A549 (cell line): ENCODE results near the gene RPL22.

Experiments used
- CEBPB ChIP-seq, 2 experiments: fragments of >200 bp in 1 of 2; sonication (Bioruptor Twin) in 1 of 2; formaldehyde crosslinking in 1 of 2; IDR thresholded peaks; 2 replicates each; pipeline ENCODE4 v1.6.1; 2012 to 2016
- CHD4 ChIP-seq: fragments of 200-600 bp; sonication (generic); IDR thresholded peaks from 2 replicates; pipeline ENCODE4 v1.6.1; 2016; ENCODE audit warnings: antibody characterized with exemption, mild to moderate bottlenecking, borderline replicate concordance
- CTCF ChIP-seq: fragments of >200 bp; sonication (Bioruptor Twin); formaldehyde crosslinking; IDR thresholded peaks from 3 replicates; pipeline ENCODE4 v1.5.1; 2016
- EHF ChIP-seq: fragments of 250-450 bp; sonication (Bioruptor Pico); IDR thresholded peaks from 2 replicates; pipeline ENCODE4 v1.5.0; 2020; ENCODE audit warnings: mild to moderate bottlenecking
- ESRRA ChIP-seq: fragments of 150-350 bp; IDR thresholded peaks from 2 replicates; pipeline ENCODE4 v1.6.1; 2014; ENCODE audit warnings: mild to moderate bottlenecking, low read length, borderline replicate concordance
- MAX ChIP-seq: IDR thresholded peaks from 2 replicates; pipeline ENCODE4 v1.6.1; 2012
- MYC ChIP-seq: IDR thresholded peaks from 2 replicates; pipeline ENCODE4 v1.6.1; 2012; ENCODE audit warnings: mild to moderate bottlenecking, inconsistent platforms, low read length, improper control_type of control experiment, borderline replicate concordance
- POLR2A ChIP-seq: IDR thresholded peaks from 2 replicates; pipeline ENCODE4 v1.6.1; 2012; ENCODE audit warnings: mild to moderate bottlenecking, low read length

- TF ChIP-seq CEBPB (IDR thresholded peaks at IDR 0.05) (no peak), ESRRA (no peak), MYC (no peak), CTCF (no peak), POLR2A (no peak), MAX (no peak), CHD4 (no peak), EHF (CRISPR knock-in tag) (no peak)
These were observed 22.6 kb downstream of the RPL22 start for GRCh38 chr1:6176779-6177178.
